Neural progenitor cell (in vitro differentiated cells): ENCODE results near the gene COL13A1.

Source experiments
- EZH2phosphoT487 ChIP-seq: fragments of 200-600 bp; sonication (generic); IDR thresholded peaks from 2 replicates; pipeline ENCODE4 v1.6.1; 2017; ENCODE audit warnings: antibody characterized with exemption
- TF ChIP-seq, protein P1 (sequence below): fragments of 200-600 bp; sonication (generic); IDR thresholded peaks from 2 replicates; pipeline ENCODE4 v1.5.1; 2017; ENCODE audit warnings: antibody characterized with exemption, mild to moderate bottlenecking

DNA sequence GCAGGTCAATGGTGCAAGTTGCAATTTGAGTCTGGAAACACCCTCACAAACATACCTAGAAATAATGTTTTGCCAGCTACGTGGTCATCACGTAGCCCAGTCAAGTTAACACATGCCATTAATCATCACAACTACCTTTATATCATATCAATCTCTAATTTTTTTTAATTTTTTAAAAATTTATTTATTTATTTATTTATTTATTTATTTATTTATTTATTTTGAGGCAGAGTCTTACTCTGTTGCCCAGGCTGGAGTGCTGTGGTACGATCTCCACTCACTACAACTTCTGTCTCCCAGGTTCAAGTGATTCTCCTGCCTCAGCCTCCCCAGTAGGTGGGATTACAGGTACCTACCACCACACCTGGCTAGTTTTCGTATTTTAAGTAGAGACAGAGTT lies 198.6 kb downstream of the COL13A1 start:
- TF ChIP-seq, protein P1, sequence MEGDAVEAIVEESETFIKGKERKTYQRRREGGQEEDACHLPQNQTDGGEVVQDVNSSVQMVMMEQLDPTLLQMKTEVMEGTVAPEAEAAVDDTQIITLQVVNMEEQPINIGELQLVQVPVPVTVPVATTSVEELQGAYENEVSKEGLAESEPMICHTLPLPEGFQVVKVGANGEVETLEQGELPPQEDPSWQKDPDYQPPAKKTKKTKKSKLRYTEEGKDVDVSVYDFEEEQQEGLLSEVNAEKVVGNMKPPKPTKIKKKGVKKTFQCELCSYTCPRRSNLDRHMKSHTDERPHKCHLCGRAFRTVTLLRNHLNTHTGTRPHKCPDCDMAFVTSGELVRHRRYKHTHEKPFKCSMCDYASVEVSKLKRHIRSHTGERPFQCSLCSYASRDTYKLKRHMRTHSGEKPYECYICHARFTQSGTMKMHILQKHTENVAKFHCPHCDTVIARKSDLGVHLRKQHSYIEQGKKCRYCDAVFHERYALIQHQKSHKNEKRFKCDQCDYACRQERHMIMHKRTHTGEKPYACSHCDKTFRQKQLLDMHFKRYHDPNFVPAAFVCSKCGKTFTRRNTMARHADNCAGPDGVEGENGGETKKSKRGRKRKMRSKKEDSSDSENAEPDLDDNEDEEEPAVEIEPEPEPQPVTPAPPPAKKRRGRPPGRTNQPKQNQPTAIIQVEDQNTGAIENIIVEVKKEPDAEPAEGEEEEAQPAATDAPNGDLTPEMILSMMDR: no peak
- TF ChIP-seq EZH2phosphoT487: no peak
